GM18511 (cell line): Measurements from ENCODE around the gene ASIC3.

ENCODE experiments used
- ATAC-seq: cut with Tn5 transposase; IDR thresholded peaks from one replicate; pipeline ENCODE4 v1.9.1; 2021; ENCODE audit warnings: mild to moderate bottlenecking, moderate library complexity; ENCODE audit not compliant: unreplicated experiment

The ASIC3 gene

GRCh38 chr7:151083071-151083823 is 34.9 kb downstream of the ASIC3 start, which contains the start of gene TMUB1:
Gene TMUB1, minus strand, starts transcription at chr7:151083493. Its CDS starts 930 bp downstream, at chr7:151082563.
- ATAC-seq: peak; percentile 53

GRCh38 chr7:151083824-151084160 is 35.5 kb downstream of the ASIC3 start:
- ATAC-seq: no peak

DNA sequence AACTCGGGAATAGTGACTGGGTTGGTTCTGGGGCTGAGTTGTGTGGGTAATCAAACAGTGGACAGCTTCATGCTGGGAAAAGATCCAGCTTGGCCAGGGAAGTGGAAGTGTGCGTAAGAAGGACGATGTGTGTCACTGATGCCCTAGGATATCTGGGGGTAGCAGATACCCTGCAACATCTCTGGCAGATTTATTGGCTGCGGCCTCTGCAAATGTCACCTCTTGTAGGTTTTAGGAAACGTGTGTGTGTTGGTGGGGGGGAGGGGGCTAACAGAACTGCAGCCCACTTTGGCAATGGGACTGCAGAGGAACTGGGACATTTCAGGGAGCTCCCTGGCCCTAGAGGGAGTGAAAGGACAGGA is 37.0 kb downstream of the ASIC3 start:
- no peak for ATAC-seq

DNA sequence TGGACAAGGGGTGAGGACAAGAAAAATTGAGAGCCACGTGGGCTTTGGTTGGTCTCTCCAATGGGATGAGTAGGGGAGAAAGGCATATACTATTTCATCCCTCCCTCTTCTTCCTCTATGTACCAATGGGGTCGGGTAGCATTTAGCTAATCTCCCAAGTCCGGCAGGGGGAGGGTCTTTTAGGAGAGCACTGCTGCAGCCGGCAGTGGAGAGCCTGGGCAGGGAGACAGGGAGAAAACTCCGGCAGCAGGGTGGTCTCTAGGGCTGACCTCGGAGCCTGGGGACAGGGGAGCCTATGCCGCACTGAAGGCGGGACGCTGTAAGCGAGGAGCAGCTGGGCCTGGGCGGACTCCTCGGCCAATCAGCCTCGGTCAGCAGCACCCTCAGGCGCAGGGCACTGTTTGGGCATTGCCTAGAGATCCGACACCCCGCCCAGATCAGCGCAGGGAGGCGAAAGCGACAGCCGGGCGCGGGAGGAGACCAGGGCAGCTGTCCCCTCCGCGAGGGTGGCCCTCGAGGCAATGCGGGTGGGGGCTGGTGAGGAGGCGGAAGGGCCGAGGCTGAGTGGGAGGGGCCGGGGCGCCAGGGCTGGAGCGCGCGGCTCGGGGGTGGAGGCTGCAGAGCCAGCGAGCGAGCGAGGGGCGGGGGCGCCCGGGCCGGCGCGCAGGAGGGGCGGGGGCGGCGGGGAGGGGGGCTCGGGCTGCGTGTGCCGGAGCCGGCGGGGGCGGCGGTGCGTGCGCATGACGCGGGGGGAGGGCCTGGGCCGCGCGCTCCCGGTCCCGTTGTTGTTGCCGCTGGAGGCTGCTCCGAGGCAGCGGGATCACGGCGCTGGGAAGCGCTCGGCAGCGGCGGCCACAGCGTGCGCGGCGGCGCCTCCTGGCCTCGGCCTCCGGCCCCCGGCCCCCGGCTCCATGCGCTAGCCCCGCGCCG is 37.6 kb downstream of the ASIC3 start, which contains the start of gene AGAP3:
Gene AGAP3 (plus strand): TSS at position 785 of the 930 bp plus-strand sequence. CDS start 267 bp downstream, outside the sequence.
- peak; percentile 49 for ATAC-seq

DNA sequence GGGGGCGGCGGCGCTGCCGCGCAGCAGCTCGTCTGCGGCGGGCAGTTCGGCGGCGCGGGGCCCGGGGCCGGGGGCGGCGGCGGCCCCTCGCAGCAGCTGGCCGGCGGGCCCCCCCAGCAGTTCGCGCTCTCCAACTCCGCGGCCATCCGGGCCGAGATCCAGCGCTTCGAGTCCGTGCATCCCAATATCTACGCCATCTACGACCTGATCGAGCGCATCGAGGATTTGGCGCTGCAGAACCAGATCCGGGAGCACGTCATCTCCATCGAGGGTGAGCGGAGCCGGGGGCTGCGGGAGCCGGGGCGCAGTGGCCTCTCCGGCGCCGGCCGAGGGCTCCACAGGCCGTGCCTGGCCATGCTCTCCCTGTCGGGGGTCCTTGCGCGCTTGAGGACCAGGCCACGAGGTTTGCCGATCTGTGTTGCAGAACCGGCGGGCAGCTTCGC is 38.5 kb downstream of the ASIC3 start:
- peak; percentile 11 for ATAC-seq

GRCh38 chr7:151087245-151088018 is 39.1 kb downstream of the ASIC3 start:
- peak; percentile 32 for ATAC-seq

- no peak for ATAC-seq
These were observed 39.9 kb downstream of the ASIC3 start for GRCh38 chr7:151088019-151088855.

GRCh38 chr7:151088856-151089699 is 40.7 kb downstream of the ASIC3 start:
- ATAC-seq: no peak

- no peak for ATAC-seq
These were observed 41.8 kb downstream of the ASIC3 start for GRCh38 chr7:151089893-151090730.

DNA sequence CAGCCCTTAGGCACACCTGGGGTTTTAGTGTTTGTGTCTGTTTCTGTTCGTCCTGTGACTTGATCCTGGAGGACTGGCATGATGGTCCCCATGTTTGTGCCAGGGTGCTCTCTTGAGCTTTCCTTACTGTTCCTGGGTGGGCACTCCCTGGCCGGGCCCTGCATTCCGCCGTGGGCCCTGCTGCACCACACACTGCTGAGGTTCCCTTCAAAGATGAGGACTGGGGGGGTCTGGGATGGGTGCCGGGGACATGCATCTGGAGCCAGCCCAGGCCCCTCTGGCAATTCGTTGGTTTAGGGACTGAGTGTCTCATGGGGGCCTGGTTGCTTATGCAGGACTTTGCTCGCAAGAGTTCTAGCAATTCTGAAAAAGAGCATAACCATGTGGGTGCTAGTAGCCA is 42.7 kb downstream of the ASIC3 start:
- ATAC-seq: no peak

GRCh38 chr7:151091431-151091830 is 43.1 kb downstream of the ASIC3 start:
- no peak for ATAC-seq

GRCh38 chr7:151091988-151092387 is 43.7 kb downstream of the ASIC3 start:
- ATAC-seq: no peak

DNA sequence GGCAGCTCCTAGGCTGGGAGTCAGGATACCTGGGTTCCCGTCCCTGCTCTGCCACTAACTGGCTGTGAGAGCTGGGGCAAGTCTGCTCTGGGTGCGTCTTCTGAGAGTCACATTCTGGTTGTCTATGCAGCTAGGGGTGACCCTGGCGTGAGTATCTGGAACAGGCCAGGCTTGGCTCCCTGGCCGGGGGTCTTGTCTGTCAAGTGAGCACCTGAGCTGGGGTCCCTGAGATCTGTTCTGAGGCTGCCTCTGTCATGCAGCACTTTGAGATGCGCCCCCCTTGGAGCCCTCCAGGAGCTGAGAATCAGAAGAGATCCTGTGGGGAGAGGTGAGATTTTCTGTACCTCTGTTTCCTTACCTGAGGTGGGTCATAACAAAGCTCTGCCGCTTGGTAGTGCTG is 45.4 kb downstream of the ASIC3 start:
- ATAC-seq: no peak

- no peak for ATAC-seq
These were observed 46.3 kb downstream of the ASIC3 start for GRCh38 chr7:151094675-151095074.

GRCh38 chr7:151095123-151095797 is 46.9 kb downstream of the ASIC3 start:
- no peak for ATAC-seq

- no peak for ATAC-seq
These were observed 47.6 kb downstream of the ASIC3 start for GRCh38 chr7:151095828-151096475.

DNA sequence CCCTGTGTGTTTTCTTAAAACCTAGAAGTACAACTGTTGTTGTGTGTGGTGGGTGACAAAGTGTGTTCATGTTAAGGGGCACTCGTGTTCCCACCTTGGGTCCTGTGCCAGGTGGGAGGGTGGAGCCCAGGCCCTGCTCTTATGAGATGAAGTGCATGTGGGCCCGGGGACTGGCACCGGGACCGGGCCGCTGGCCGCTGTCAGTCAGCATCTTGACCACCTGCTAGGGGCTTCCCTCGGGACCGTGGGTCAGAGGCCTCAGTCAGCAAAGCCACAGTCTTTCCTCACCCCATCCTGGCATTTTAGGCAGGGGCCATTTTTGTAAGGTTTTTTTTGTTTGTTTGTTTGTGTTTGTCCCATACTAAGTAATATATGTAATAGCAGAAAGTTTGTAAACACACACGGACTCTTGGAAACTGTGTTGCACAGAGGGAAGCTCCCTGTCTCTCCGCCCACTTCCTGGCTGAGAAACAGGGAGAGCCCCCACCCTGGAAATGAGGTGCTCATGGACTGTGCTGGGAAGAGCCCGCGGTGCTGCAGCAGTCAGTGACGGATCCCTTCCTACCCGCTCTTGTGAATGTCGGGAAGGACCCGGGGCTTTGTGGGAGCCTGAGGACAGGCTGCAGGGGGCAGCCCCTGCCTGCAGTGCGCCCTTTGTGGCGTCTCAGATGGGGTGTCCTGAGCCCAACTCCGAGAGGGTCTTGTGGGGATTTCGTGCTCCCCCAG is 51.3 kb downstream of the ASIC3 start:
- ATAC-seq: no peak
